Left ventricle myocardium inferior (tissue), 1 donor: Measurements from ENCODE around the gene ZBTB25. TPM values are rescaled to one million over a fixed set of nuclear protein-coding genes. Genes with fewer than 3 reads are reported as not detected.

Experiments used
- DNase-seq: peaks from one replicate; pipeline ENCODE4 v3.0.0-alpha.2; 2020
- H3K27ac ChIP-seq: fragments of 200-600 bp; replicated peaks from 2 replicates; pipeline ENCODE4 v1.8.0; 2021
- H3K27me3 ChIP-seq: fragments of 200-600 bp; 2 replicates; pipeline ENCODE4 v1.8.0; 2021; ENCODE audit warnings: low read depth
- H3K36me3 ChIP-seq: fragments of 200-600 bp; 2 replicates; pipeline ENCODE4 v1.8.0; 2021
- H3K4me1 ChIP-seq: fragments of 200-600 bp; 2 replicates; pipeline ENCODE4 v1.8.0; 2021
- H3K4me3 ChIP-seq: fragments of 200-600 bp; 2 replicates; pipeline ENCODE4 v1.8.0; 2021; ENCODE audit warnings: mild to moderate bottlenecking, moderate library complexity
- H3K9me3 ChIP-seq: fragments of 200-600 bp; replicated peaks from 2 replicates; pipeline ENCODE4 v1.8.0; 2021
- CTCF ChIP-seq: fragments of 200-600 bp; IDR thresholded peaks from 2 replicates; pipeline ENCODE4 v1.8.0; 2021; ENCODE audit warnings: antibody characterized with exemption, mild to moderate bottlenecking, borderline replicate concordance
- intact Hi-C: fragments of 100-400 bp; cut with micrococcal nuclease; formaldehyde crosslinking; loops from one replicate; pipeline ENCODE4 v1.11.0; 2022
- total RNA-seq: library from RNA; stranded (reverse); fragmentation: NEBNext Ultra II Directional; extraction: Animal tissue kit (Norgen Biotek cat#: 25700); gene quantifications from one replicate; pipeline ENCODE4 v1.2.1, GENCODE V29; 2021
- donor health status: DM: no; HTN: yes; CAD: no; lungs with severe emphysema.

ZBTB25 gene
- total RNA-seq, 1 donor from 2014 or later = 20.8 TPM

GRCh38 chr14:64501411-64502171, 2.0 kb downstream of the ZBTB25 start:
- peaks cover 87% of the 10 kb centered on the region for H3K4me1 ChIP-seq
- intact Hi-C loops = no loop called here

GRCh38 chr14:64500088-64500487, 3.5 kb downstream of the ZBTB25 start:
- no peak for DNase-seq

More at GRCh38 chr14:64501411-64502171, 2.0 kb downstream of the ZBTB25 start:
- Histone ChIP-seq H3K36me3 (no peaks in the 10 kb centered on the region), H3K4me3 (peak overlapping the region; percentile 95), H3K27me3 (no peaks in the 10 kb centered on the region), H3K9me3 (no peaks in the 10 kb centered on the region), H3K27ac (peak overlapping the region; percentile 100)
- TF ChIP-seq CTCF = peak; percentile 26
- DNase-seq = peak; percentile 66

GRCh38 chr14:64496764-64497163, 6.9 kb downstream of the ZBTB25 start:
- H3K27me3 ChIP-seq = no peaks in the 10 kb centered on the region
- TF ChIP-seq CTCF = no peak
- H3K9me3 ChIP-seq = no peaks in the 10 kb centered on the region
- peak overlapping the region; percentile 74 for H3K27ac ChIP-seq
- intact Hi-C loops = no loop called here
- H3K4me3 ChIP-seq = no peak overlapping the region
- peaks cover 67% of the 10 kb centered on the region for H3K4me1 ChIP-seq
- no peaks in the 10 kb centered on the region for H3K36me3 ChIP-seq
- no peak for DNase-seq

More at GRCh38 chr14:64500088-64500487, 3.5 kb downstream of the ZBTB25 start:
- H3K9me3 ChIP-seq = no peaks in the 10 kb centered on the region
- no peaks in the 10 kb centered on the region for H3K36me3 ChIP-seq
- no peak overlapping the region for H3K4me3 ChIP-seq
- TF ChIP-seq CTCF = no peak
- H3K4me1 ChIP-seq = peaks cover 74% of the 10 kb centered on the region
- H3K27ac ChIP-seq = peak overlapping the region; percentile 100
- intact Hi-C loops = no loop called here
- H3K27me3 ChIP-seq = no peaks in the 10 kb centered on the region

GRCh38 chr14:64495252-64495651, 8.4 kb downstream of the ZBTB25 start:
- Histone ChIP-seq H3K4me1 (peaks cover 62% of the 10 kb centered on the region), H3K36me3 (peaks cover 1% of the 10 kb centered on the region), H3K4me3 (no peak overlapping the region), H3K27me3 (no peaks in the 10 kb centered on the region), H3K9me3 (no peaks in the 10 kb centered on the region), H3K27ac (peak overlapping the region; percentile 65)
- no peak for DNase-seq
- TF ChIP-seq CTCF = no peak
- intact Hi-C loops = no loop called here

GRCh38 chr14:64493455-64493854, 10.2 kb downstream of the ZBTB25 start:
- H3K27ac ChIP-seq = peak overlapping the region; percentile 65
- intact Hi-C loops = no loop called here
- H3K27me3 ChIP-seq = no peaks in the 10 kb centered on the region
- no peaks in the 10 kb centered on the region for H3K9me3 ChIP-seq
- no peak for TF ChIP-seq CTCF
- H3K4me3 ChIP-seq = no peak overlapping the region
- DNase-seq = no peak
- H3K36me3 ChIP-seq = peaks cover 16% of the 10 kb centered on the region
- peaks cover 53% of the 10 kb centered on the region for H3K4me1 ChIP-seq
